ENCODE results near the gene PPP1R36.

GRCh38 chr14:64566651-64567122 is 16.9 kb downstream of the PPP1R36 start:
- TF ChIP-seq, protein P1, sequence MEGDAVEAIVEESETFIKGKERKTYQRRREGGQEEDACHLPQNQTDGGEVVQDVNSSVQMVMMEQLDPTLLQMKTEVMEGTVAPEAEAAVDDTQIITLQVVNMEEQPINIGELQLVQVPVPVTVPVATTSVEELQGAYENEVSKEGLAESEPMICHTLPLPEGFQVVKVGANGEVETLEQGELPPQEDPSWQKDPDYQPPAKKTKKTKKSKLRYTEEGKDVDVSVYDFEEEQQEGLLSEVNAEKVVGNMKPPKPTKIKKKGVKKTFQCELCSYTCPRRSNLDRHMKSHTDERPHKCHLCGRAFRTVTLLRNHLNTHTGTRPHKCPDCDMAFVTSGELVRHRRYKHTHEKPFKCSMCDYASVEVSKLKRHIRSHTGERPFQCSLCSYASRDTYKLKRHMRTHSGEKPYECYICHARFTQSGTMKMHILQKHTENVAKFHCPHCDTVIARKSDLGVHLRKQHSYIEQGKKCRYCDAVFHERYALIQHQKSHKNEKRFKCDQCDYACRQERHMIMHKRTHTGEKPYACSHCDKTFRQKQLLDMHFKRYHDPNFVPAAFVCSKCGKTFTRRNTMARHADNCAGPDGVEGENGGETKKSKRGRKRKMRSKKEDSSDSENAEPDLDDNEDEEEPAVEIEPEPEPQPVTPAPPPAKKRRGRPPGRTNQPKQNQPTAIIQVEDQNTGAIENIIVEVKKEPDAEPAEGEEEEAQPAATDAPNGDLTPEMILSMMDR (IDR thresholded peaks at IDR 0.05), result no peak
- no peak for TF ChIP-seq POLR2A (IDR thresholded peaks at IDR 0.05)

Data from heart left ventricle (tissue), 13 donors.